GM10266 (cell line): ENCODE measurements around the gene PFKFB1.
A peak's percentile ranks its signal among the peaks of the same experiment; 100 is the strongest.

Source experiments
- DNase-seq: peaks from one replicate; pipeline ENCODE4 v3.0.0; 2012; ENCODE audit errors: extremely low spot score
- TF ChIP-seq, protein P1 (sequence below): IDR thresholded peaks from 2 replicates; pipeline ENCODE4 v1.5.1; 2012; ENCODE audit warnings: mild to moderate bottlenecking, low read depth; ENCODE audit not compliant: control insufficient read depth, insufficient read depth; ENCODE audit errors: missing control alignments

Gene PFKFB1

DNA sequence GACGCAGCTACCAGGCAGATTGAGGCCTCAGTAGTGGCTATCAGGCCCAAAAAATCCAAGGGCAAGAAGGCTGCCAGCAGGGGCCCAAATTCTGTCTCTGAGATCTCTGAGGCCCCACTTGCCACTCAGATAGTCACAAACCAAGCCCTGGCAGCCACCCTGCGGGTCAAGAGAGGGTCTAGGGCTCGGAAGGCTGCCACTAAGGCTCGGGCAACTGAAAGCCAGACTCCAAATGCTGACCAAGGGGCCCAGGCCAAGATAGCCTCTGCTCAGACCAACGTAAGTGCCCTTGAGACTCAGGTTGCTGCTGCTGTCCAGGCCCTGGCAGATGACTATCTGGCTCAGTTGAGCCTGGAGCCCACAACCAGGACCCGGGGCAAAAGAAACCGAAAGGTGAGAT is 70.6 kb downstream of the PFKFB1 start:
- DNase-seq = no peak
- TF ChIP-seq, protein P1, sequence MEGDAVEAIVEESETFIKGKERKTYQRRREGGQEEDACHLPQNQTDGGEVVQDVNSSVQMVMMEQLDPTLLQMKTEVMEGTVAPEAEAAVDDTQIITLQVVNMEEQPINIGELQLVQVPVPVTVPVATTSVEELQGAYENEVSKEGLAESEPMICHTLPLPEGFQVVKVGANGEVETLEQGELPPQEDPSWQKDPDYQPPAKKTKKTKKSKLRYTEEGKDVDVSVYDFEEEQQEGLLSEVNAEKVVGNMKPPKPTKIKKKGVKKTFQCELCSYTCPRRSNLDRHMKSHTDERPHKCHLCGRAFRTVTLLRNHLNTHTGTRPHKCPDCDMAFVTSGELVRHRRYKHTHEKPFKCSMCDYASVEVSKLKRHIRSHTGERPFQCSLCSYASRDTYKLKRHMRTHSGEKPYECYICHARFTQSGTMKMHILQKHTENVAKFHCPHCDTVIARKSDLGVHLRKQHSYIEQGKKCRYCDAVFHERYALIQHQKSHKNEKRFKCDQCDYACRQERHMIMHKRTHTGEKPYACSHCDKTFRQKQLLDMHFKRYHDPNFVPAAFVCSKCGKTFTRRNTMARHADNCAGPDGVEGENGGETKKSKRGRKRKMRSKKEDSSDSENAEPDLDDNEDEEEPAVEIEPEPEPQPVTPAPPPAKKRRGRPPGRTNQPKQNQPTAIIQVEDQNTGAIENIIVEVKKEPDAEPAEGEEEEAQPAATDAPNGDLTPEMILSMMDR = no peak

DNA sequence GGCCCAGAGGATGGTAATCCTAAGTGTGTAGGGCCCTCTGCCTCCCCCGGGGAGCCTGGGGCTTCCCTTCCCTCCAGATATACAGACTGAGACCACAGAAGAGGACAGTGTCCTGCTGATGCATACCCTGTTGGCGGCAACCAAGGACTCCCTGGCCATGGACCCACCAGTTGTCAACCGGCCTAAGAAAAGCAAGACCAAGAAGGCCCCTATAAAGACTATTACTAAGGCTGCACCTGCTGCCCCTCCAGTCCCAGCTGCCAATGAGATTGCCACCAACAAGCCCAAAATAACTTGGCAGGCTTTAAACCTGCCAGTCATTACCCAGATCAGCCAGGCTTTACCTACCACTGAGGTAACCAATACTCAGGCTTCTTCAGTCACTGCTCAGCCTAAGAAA is 71.4 kb downstream of the PFKFB1 start:
- DNase-seq = no peak
- TF ChIP-seq, protein P1 = no peak

DNA sequence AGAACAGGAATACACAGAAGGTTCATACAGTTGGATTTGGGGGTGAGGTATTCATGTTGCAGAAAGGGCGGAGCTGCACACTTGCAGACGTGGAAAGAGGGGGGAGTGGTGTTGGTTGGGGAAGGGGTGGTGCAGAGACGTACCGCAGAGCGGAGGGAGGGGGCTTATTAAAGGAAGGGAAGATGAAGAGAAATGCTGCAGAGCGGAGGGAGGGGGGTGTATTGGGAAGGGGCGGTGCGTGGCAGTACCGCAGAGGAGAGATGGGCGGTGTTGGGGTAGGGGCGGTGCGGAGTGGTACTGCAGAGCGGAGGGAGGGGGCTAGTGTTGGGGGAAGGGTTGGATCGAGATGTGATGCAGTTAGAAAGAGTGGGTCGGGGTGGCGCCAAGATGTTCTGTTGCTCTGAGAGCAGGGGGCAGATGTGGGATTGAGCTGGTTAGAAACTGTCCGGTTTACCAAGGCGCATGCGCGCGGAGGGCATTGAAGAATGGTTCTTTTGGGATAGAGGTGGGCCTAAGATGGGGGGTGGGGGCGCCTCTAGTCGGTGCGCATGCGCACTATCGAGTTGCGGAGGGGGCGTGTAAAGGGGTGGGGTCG is 72.5 kb downstream of the PFKFB1 start:
- peak; percentile 49 for DNase-seq
- TF ChIP-seq, protein P1 = no peak

DNA sequence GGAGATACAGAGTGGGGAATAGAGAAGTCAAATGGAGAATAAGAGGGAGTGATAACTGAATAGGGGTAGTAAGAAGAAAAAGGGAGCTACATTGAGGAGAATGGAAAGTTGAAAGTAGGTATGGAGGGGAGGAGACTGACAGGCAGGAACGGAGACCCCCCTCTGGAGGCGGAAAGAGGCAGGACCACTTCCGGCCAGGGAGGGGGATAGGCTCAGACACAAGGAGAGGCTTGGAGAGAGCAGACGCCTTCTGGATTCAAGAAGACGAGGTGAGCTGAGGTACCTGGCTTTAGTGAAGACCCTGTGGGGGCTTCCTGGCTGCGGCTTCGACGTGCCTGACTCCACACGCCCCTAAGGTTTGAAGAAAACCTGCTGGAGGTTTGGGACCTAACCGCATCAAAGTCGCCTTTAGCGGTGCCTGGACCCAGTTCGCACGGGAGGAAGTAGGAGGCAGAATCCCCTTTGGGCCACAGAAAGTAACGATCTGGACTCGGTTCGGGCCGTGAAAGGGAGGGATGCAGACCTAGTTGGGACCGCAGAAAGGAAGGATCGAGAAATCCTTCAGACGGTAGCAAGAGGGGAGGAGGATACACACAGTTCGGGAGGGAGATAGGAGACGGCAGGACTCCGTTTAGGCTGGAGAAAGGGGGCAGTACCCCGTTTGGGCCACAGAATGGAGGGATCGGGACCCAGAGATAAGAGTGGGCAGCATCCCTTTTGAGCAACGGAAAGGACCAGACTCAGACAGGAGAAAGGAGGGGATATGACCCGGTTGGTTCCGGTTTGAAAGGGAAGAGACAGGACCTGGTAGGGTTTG is 73.2 kb downstream of the PFKFB1 start, which contains the start of gene TRO:
Gene TRO (plus strand): TSS at position 215 of the 817 bp plus-strand sequence. CDS start 1,423 bp downstream, outside the sequence.
- no peak for DNase-seq
- TF ChIP-seq, protein P1 = no peak

DNA sequence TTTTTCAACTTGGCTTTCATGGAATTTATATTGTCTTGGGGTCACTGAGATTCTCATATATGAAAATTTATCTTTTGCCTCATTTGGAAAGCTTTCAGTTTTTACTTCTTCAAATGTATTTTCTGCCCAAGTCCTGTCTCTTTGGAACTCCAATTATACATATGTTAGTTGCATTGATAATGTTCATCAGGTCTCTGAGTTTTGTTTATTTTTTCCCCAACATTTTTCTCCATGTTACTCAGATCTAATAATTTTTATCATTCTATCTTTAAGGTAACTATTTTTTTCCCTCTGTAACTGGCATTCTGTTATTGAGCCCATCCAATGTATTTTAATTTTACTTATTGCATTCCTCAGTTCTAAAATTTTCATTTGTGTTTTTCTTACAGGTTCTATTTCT is 84.0 kb downstream of the PFKFB1 start:
- TF ChIP-seq, protein P1 = no peak

DNA sequence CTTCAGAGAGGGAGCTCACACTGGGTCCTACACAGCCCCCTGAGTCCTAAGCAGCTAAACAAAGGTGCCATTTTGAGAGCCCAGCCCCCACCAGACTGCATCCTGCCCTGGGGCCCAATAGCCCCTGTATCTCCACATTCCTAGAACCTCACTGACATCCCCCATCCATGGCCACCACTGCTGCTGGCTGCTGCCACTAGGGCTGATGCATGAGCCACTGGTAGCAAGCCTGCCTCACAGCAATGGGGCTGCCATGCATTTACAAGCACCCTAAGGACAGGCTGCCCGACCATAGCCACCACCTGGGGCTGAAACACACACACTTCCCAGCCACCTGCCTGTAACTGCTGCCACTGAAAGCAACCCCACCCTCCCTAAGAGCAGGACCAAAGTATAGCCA is 99.8 kb downstream of the PFKFB1 start:
- TF ChIP-seq, protein P1 = no peak
- no peak for DNase-seq

More for the DNA sequence above, 84.0 kb downstream of the PFKFB1 start:
- no peak for DNase-seq

DNA sequence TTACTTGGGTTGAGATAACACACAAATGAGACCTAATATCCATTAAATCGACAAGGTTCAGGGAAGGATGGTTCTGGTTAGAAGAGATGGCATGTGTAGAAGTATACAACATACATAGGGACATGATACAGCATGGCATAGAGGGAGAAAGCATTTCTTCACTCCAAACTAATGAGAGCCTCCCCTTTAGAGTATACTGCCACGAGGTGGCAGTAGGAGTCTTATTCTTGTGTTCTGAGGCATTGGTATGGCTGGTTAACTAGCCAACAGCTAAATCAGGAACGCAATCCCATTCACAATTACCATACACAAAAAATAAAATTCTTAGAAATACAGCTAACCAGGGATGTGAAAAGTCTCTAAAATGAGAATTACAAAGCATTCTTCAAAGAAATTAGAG is 102.4 kb downstream of the PFKFB1 start:
- peak; percentile 8 for DNase-seq

More for the DNA sequence above, 102.4 kb downstream of the PFKFB1 start:
- TF ChIP-seq, protein P1 = peak; percentile 57
